Mammary epithelial cell (primary cell): ENCODE measurements around the gene TMEM35A.

Experiments
- EZH2 ChIP-seq: IDR thresholded peaks from 2 replicates; pipeline ENCODE4 v1.6.1; 2012; ENCODE audit warnings: low read length, inconsistent platforms, borderline replicate concordance
- TF ChIP-seq, protein P1 (sequence below), 2 donors: IDR thresholded peaks in 1 of 2; conservative IDR thresholded peaks in 1 of 2; 2 replicates each; pipeline ENCODE4 v1.5.1; 2011 to 2012; ENCODE audit warnings: inconsistent platforms in 2 of 2, low read length in 2 of 2, mild to moderate bottlenecking in 2 of 2, control low read depth in 1 of 2, low read depth in 1 of 2; ENCODE audit not compliant: insufficient read depth in 1 of 2; ENCODE audit errors: extremely low read depth in 1 of 2

DNA sequence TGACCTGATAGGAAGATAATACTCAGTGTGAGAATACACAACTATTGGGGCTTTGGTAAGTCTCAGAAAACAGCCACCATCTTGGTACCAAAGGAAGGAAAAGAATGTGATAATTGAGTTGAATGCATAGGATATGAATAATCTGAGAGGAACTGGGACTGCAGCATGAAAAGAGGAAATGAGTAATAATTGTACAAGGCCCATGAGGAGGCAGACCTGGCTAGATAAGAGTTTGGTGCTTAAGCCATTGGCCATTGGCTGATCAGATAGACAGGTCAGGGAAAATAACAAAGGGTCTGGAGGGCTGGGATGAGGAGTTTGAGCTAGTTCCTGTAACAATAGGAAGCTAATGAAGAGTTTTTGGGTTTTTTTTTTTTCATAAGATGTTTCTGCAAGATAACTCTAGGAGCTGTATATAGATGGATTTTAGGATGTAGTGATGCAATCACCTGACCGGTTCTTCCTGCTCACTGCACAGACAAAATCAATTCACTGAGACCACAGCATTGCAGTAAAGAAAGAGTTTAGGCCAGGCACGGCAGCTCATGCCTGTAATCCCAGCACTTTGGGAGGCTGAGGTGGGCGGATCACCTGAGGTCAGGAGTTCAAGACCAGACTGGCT, 21.5 kb upstream of the TMEM35A start:
- TF ChIP-seq, protein P1, sequence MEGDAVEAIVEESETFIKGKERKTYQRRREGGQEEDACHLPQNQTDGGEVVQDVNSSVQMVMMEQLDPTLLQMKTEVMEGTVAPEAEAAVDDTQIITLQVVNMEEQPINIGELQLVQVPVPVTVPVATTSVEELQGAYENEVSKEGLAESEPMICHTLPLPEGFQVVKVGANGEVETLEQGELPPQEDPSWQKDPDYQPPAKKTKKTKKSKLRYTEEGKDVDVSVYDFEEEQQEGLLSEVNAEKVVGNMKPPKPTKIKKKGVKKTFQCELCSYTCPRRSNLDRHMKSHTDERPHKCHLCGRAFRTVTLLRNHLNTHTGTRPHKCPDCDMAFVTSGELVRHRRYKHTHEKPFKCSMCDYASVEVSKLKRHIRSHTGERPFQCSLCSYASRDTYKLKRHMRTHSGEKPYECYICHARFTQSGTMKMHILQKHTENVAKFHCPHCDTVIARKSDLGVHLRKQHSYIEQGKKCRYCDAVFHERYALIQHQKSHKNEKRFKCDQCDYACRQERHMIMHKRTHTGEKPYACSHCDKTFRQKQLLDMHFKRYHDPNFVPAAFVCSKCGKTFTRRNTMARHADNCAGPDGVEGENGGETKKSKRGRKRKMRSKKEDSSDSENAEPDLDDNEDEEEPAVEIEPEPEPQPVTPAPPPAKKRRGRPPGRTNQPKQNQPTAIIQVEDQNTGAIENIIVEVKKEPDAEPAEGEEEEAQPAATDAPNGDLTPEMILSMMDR (conservative IDR thresholded peaks at IDR 0.05 in 1 of 2, IDR thresholded peaks at IDR 0.05 in 1 of 2; ENCODE audit: extremely low read depth in 1 of 2, insufficient read depth in 1 of 2, low read depth in 1 of 2, low read length in 2 of 2) = no peak
- no peak for TF ChIP-seq EZH2
